GM18951 (cell line): Measurements from ENCODE around the gene FANCD2OS.
"Not testable (repeated sequence)": the region's sequence is repeated elsewhere in the genome, so short reads cannot be mapped to it uniquely, and the experiment has no call there.

Experiments used
- POLR2A ChIP-seq: IDR thresholded peaks from 4 replicates; pipeline ENCODE4 v1.6.1; 2011; ENCODE audit warnings: mild to moderate bottlenecking; ENCODE audit not compliant: insufficient read length, insufficient read depth; ENCODE audit errors: extremely low read depth
- in situ Hi-C: fragments of 300-500 bp; cut with MboI; formaldehyde crosslinking; loops from one replicate; pipeline ENCODE4 v1.12.0; 2022; ENCODE audit warnings: low sequenced_read_pairs, mixed read lengths, inconsistent platforms; ENCODE audit not compliant: unreplicated experiment

Gene FANCD2OS

DNA sequence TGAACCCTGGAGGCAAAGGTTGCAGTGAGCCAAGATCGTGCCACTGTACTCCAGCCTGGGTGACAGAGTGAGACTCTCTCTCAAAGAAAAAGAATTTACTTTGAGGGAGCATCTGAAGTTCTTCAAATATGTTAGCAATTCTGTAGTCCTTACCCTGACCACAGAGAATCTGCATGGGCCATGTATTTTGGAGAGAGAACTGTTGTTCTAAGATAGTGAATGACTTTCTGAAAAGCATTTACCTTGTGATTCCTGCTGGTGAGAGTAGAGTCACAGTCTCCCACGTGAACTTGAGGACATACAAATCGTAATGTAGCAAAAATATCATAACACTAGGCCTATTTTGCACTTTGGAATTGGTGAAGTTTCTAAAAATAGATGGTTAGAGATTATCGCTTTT is 11.3 kb upstream of the FANCD2OS start:
- in situ Hi-C loops = no loop called here
- TF ChIP-seq POLR2A = no peak

- TF ChIP-seq POLR2A = no peak
These were observed 8.9 kb upstream of the FANCD2OS start for GRCh38 chr3:10116928-10117327.

GRCh38 chr3:10116138-10116460 is 8.0 kb upstream of the FANCD2OS start:
- TF ChIP-seq POLR2A = no peak
- in situ Hi-C loops = no loop called here

More at GRCh38 chr3:10116928-10117327, 8.9 kb upstream of the FANCD2OS start:
- in situ Hi-C loops = no loop called here

- in situ Hi-C loops = no loop called here
- TF ChIP-seq POLR2A = peak; percentile 97
These were observed 7.5 kb upstream of the FANCD2OS start, which contains the start of gene BRK1 for GRCh38 chr3:10115326-10116137. Gene BRK1 (plus strand): TSS chr3:10115675. CDS start chr3:10115702, 27 bp downstream.

GRCh38 chr3:10106919-10107318 is 1.1 kb downstream of the FANCD2OS start:
- TF ChIP-seq POLR2A = no peak
- in situ Hi-C loops = no loop called here

GRCh38 chr3:10099041-10099440 is 9.0 kb downstream of the FANCD2OS start:
- in situ Hi-C loops = no loop called here
- TF ChIP-seq POLR2A = no peak

GRCh38 chr3:10093678-10094077 is 14.4 kb downstream of the FANCD2OS start:
- in situ Hi-C loops = no loop called here
- no peak for TF ChIP-seq POLR2A

DNA sequence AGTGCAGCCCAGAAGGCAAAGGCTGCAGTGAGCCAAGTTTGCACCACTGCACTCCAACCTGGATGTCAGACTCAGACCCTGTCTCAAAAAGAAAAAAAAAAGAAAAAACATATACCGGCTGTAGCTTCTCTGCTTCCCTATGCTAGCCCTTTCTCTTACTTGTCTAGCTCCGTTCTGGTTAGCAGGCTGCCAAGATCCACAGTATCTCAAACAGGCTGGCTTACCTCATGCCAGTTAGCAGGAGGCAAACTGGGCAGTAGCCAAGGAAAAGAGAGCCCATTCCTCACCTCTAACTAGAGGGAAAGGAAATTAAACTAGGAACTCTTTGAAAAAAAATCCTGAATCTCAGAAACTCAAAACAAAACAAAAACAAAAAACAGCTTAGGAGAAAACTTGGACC is 16.7 kb downstream of the FANCD2OS start:
- in situ Hi-C loops = not testable (repeated sequence)

DNA sequence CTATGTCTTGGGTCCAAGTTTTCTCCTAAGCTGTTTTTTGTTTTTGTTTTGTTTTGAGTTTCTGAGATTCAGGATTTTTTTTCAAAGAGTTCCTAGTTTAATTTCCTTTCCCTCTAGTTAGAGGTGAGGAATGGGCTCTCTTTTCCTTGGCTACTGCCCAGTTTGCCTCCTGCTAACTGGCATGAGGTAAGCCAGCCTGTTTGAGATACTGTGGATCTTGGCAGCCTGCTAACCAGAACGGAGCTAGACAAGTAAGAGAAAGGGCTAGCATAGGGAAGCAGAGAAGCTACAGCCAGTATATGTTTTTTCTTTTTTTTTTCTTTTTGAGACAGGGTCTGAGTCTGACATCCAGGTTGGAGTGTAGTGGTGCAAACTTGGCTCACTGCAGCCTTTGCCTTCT is 17.3 kb downstream of the FANCD2OS start:
- in situ Hi-C loops = not testable (repeated sequence)

- TF ChIP-seq POLR2A = no peak
- in situ Hi-C loops = no loop called here
These were observed 17.9 kb downstream of the FANCD2OS start for GRCh38 chr3:10090179-10090578.

GRCh38 chr3:10088256-10088655 is 19.8 kb downstream of the FANCD2OS start:
- no peak for TF ChIP-seq POLR2A
- in situ Hi-C loops = no loop called here

DNA sequence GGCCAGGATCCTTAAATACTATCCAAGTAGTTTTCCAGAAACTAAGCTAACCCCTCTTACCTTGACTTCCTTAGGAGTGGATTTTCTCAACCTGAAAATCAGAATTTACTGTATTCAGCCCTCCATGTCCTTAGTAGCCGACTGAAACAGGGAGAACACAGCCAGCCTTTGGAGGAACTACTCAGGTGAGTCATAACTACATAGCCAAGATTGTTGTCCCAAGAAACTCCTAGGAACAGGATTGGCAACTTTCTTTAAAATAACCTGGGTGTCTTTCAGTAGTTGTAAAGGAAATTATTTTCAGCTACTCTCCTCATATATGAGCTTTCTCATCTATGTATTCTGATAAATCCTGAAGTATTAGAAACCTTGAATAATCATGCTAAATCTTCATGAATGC is 22.3 kb downstream of the FANCD2OS start:
- in situ Hi-C loops = no loop called here
- TF ChIP-seq POLR2A = no peak

GRCh38 chr3:10081871-10082270 is 26.2 kb downstream of the FANCD2OS start:
- no peak for TF ChIP-seq POLR2A
- in situ Hi-C loops = no loop called here

- no peak for TF ChIP-seq POLR2A
- in situ Hi-C loops = no loop called here
These were observed 33.4 kb downstream of the FANCD2OS start for GRCh38 chr3:10074666-10075065.

DNA sequence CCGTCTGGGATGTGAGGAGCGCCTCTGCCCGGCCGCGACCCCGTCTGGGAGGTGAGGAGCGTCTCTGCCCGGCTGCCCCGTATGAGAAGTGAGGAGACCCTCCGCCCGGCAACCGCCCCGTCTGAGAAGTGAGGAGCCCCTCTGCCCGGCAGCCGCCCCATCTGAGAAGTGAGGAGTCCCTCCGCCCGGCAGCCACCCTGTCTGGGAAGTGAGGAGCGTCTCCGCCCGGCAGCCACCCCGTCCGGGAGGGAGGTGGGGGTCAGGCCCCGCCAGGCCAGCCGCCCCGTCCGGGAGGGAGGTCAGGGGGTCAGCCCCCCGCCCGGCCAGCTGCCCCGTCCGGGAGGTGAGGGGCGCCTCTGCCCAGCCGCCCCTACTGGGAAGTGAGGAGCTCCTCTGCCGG is 38.0 kb downstream of the FANCD2OS start:
- in situ Hi-C loops = not testable (repeated sequence)
